ENCODE data around the gene C3orf18. TPM values are rescaled to one million over a fixed set of nuclear protein-coding genes. Genes with fewer than 3 reads are reported as not detected.

The C3orf18 gene
- total RNA-seq, 1 donor from 2014 or later: 8.5 TPM

- DNase-seq (ENCODE audit: low spot score): peak; percentile 35
- Histone ChIP-seq H3K9ac (no peak overlapping the region), H2AFZ (replicated peaks) (peak overlapping the region; percentile 53), H3K36me3 (no peaks in the 10 kb centered on the region), H3K4me2 (peak overlapping the region; percentile 66), H3F3A (ENCODE audit: low read depth) (peaks cover 22% of the 10 kb centered on the region), H3K27ac (peak overlapping the region; percentile 57), H3K27me3 (no peaks in the 10 kb centered on the region), H4K20me1 (ENCODE audit: low read depth) (no peaks in the 10 kb centered on the region), H3K4me3 (peak overlapping the region; percentile 15), H3K79me2 (ENCODE audit: low read depth) (no peaks in the 10 kb centered on the region), H3K9me3 (ENCODE audit: low read depth) (no peaks in the 10 kb centered on the region), H3K4me1 (peaks cover 20% of the 10 kb centered on the region)
- Mint-ChIP-seq H3K4me1 (peaks cover 38% of the 10 kb centered on the region), H3K4me3 (no peak overlapping the region), H3K27ac (no peak overlapping the region), H3K36me3 (peaks cover 1% of the 10 kb centered on the region), H3K27me3 (ENCODE audit: insufficient read depth, low read depth) (peaks cover 21% of the 10 kb centered on the region), H3K9me3 (no peaks in the 10 kb centered on the region)
- no peak for TF ChIP-seq EZH2 (IDR thresholded peaks at IDR 0.05)
- TF ChIP-seq CTCF (IDR thresholded peaks at IDR 0.05): no peak
- TF ChIP-seq EZH2phosphoT487 (IDR thresholded peaks at IDR 0.05): no peak
Measured at GRCh38 chr3:50539356-50540286, 27.9 kb downstream of the C3orf18 start.

DNA sequence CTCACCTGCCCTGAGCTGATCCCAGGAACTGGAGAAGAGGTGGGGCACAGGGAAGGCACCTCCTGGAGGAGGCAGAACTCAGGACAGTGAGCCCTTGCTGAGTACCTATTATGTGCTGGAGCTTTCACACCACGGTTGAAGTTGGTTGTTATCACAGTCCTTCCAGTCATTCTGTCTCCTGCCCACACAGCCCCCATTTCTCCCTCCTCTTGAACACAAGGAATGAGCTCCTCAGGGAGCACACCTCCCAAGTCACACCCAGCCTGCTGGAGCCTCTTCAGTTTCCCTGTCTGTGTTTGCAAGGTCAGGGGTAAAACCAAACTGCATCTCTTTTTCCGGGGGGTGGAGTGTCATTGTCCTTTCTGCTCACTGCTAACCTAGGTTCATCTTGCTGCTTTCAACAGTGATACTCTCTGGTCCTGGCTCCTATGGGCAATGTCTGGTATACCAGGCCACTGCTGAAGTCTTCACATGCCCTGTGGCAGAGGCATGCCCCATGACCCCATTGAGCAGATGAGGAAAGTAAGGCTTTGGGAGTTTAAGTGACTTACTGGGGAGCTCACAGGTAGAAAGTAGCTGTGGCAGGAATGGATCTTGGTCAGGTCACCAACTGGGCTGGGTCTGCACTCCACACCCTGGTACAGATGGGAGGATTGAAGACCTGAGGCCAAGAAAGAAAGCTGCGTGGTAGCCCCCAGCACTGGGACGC lies 30.0 kb downstream of the C3orf18 start:
- peaks cover 27% of the 10 kb centered on the region for H3K27me3 Mint-ChIP-seq (ENCODE audit: insufficient read depth, low read depth)
- no peaks in the 10 kb centered on the region for H3K36me3 ChIP-seq
- peaks cover 1% of the 10 kb centered on the region for H3K36me3 Mint-ChIP-seq
- no peak for DNase-seq (ENCODE audit: low spot score)
- H3K4me1 Mint-ChIP-seq: peaks cover 58% of the 10 kb centered on the region
- TF ChIP-seq EZH2 (IDR thresholded peaks at IDR 0.05): no peak
- no peak for TF ChIP-seq EZH2phosphoT487 (IDR thresholded peaks at IDR 0.05)
- TF ChIP-seq CTCF (IDR thresholded peaks at IDR 0.05): no peak
- no peaks in the 10 kb centered on the region for H4K20me1 ChIP-seq (ENCODE audit: low read depth)
- no peak overlapping the region for H3K4me2 ChIP-seq
- H3K27ac Mint-ChIP-seq: no peak overlapping the region
- peaks cover 33% of the 10 kb centered on the region for H3K4me1 ChIP-seq
- no peak overlapping the region for H3K4me3 Mint-ChIP-seq
- H3K27ac ChIP-seq: no peak overlapping the region
- H3F3A ChIP-seq (ENCODE audit: low read depth): peaks cover 22% of the 10 kb centered on the region
- H3K79me2 ChIP-seq (ENCODE audit: low read depth): no peaks in the 10 kb centered on the region
- H3K9ac ChIP-seq: no peak overlapping the region
- H2AFZ ChIP-seq (replicated peaks): no peak overlapping the region
- H3K27me3 ChIP-seq: no peaks in the 10 kb centered on the region
- no peak overlapping the region for H3K4me3 ChIP-seq
- no peaks in the 10 kb centered on the region for H3K9me3 Mint-ChIP-seq
- no peaks in the 10 kb centered on the region for H3K9me3 ChIP-seq (ENCODE audit: low read depth)

- TF ChIP-seq EZH2 (IDR thresholded peaks at IDR 0.05) (no peak), CTCF (IDR thresholded peaks at IDR 0.05) (no peak), EZH2phosphoT487 (IDR thresholded peaks at IDR 0.05) (no peak)
- H3K27ac ChIP-seq: no peak overlapping the region
- H3K9ac ChIP-seq: no peak overlapping the region
- no peak overlapping the region for H3K4me2 ChIP-seq
- H3K9me3 ChIP-seq (ENCODE audit: low read depth): no peaks in the 10 kb centered on the region
- no peak overlapping the region for H2AFZ ChIP-seq (replicated peaks)
- peaks cover 33% of the 10 kb centered on the region for H3K4me1 ChIP-seq
- no peaks in the 10 kb centered on the region for H3K36me3 ChIP-seq
- Mint-ChIP-seq H3K9me3 (no peaks in the 10 kb centered on the region), H3K36me3 (peaks cover 1% of the 10 kb centered on the region), H3K4me1 (peaks cover 65% of the 10 kb centered on the region), H3K4me3 (no peak overlapping the region), H3K27me3 (ENCODE audit: insufficient read depth, low read depth) (peaks cover 25% of the 10 kb centered on the region), H3K27ac (no peak overlapping the region)
- H4K20me1 ChIP-seq (ENCODE audit: low read depth): no peaks in the 10 kb centered on the region
- no peak for DNase-seq (ENCODE audit: low spot score)
- H3K79me2 ChIP-seq (ENCODE audit: low read depth): no peaks in the 10 kb centered on the region
- peaks cover 22% of the 10 kb centered on the region for H3F3A ChIP-seq (ENCODE audit: low read depth)
- H3K4me3 ChIP-seq: no peak overlapping the region
- peaks cover 2% of the 10 kb centered on the region for H3K27me3 ChIP-seq
Measured at GRCh38 chr3:50536471-50537180, 30.9 kb downstream of the C3orf18 start.

Measured in neural progenitor cell (in vitro differentiated cells).